DOHH2 (cell line): Measurements from ENCODE around the gene GLI3.

Experiments used
- H3F3A ChIP-seq: fragments of 200-600 bp; sonication (generic), shearing (Covaris generic); 2 replicates; pipeline ENCODE4 v1.6.0; 2016; ENCODE audit warnings: antibody characterized with exemption, mild to moderate bottlenecking; ENCODE audit not compliant: control insufficient read depth, insufficient read depth
- H3K27ac ChIP-seq: fragments of 200-600 bp; sonication (generic); 2 replicates; pipeline ENCODE4 v1.5.1; 2014; ENCODE audit warnings: low read depth, mild to moderate bottlenecking, low read length, moderate library complexity
- H3K27me3 ChIP-seq: fragments of 200-600 bp; sonication (generic); 2 replicates; pipeline ENCODE4 v1.6.1; 2014; ENCODE audit warnings: mild to moderate bottlenecking, low read length, mixed read lengths; ENCODE audit not compliant: control insufficient read depth
- H3K36me3 ChIP-seq: fragments of 200-600 bp; sonication (generic); 2 replicates; pipeline ENCODE4 v1.6.1; 2014; ENCODE audit warnings: mild to moderate bottlenecking, low read length, moderate library complexity, mixed read lengths; ENCODE audit not compliant: control insufficient read depth
- H3K4me1 ChIP-seq: fragments of 200-600 bp; sonication (generic); 2 replicates; pipeline ENCODE4 v1.6.1; 2014; ENCODE audit warnings: mild to moderate bottlenecking, low read length, mixed read lengths; ENCODE audit not compliant: control insufficient read depth
- H3K4me2 ChIP-seq: fragments of 200-600 bp; sonication (generic); 2 replicates; pipeline ENCODE4 v1.6.0; 2014; ENCODE audit warnings: mild to moderate bottlenecking, low read length, moderate library complexity
- H3K4me3 ChIP-seq: fragments of 200-600 bp; sonication (generic); 2 replicates; pipeline ENCODE4 v1.5.1; 2014; ENCODE audit warnings: mild to moderate bottlenecking, low read length, mixed read lengths
- H3K79me2 ChIP-seq: fragments of 200-600 bp; sonication (generic); 2 replicates; pipeline ENCODE4 v1.6.1; 2014; ENCODE audit warnings: mild to moderate bottlenecking, low read length, mixed read lengths; ENCODE audit not compliant: control insufficient read depth
- H3K9me2 ChIP-seq: fragments of 200-600 bp; sonication (generic); replicated peaks from 2 replicates; pipeline ENCODE4 v1.6.1; 2014; ENCODE audit warnings: mild to moderate bottlenecking, low read length, mixed read lengths; ENCODE audit not compliant: control insufficient read depth
- H3K9me3 ChIP-seq: fragments of 200-600 bp; sonication (generic); 2 replicates; pipeline ENCODE4 v1.6.1; 2014; ENCODE audit warnings: antibody characterized with exemption, low read length, mixed read lengths; ENCODE audit not compliant: control insufficient read depth, insufficient read depth
- H4K20me1 ChIP-seq: fragments of 200-600 bp; sonication (generic); 2 replicates; pipeline ENCODE4 v1.6.0; 2014; ENCODE audit warnings: low read depth, mild to moderate bottlenecking, antibody characterized with exemption, low read length, moderate library complexity; ENCODE audit not compliant: control insufficient read depth, insufficient read depth
- CTCF ChIP-seq: fragments of 200-600 bp; sonication (generic); IDR thresholded peaks from one replicate; pipeline ENCODE4 v1.5.1; 2014; ENCODE audit warnings: antibody characterized with exemption, mild to moderate bottlenecking, low read depth, low read length; ENCODE audit not compliant: poor library complexity, severe bottlenecking
- EZH2phosphoT487 ChIP-seq: fragments of 200-600 bp; sonication (generic); IDR thresholded peaks from 2 replicates; pipeline ENCODE4 v1.6.1; 2017; ENCODE audit warnings: borderline replicate concordance, mild to moderate bottlenecking, antibody characterized with exemption, low read length, moderate library complexity, mixed read lengths

Gene GLI3

GRCh38 chr7:42231043-42231787 is 5.8 kb downstream of the GLI3 start:
- no peaks in the 10 kb centered on the region for H3K36me3 ChIP-seq
- H3K9me3 ChIP-seq: no peaks in the 10 kb centered on the region
- no peaks in the 10 kb centered on the region for H3K79me2 ChIP-seq
- no peaks in the 10 kb centered on the region for H3F3A ChIP-seq
- no peaks in the 10 kb centered on the region for H4K20me1 ChIP-seq
- H3K27me3 ChIP-seq: peaks cover 14% of the 10 kb centered on the region
- H3K4me2 ChIP-seq: no peak overlapping the region
- H3K4me3 ChIP-seq: no peak overlapping the region
- no peaks in the 10 kb centered on the region for H3K4me1 ChIP-seq
- no peak overlapping the region for H3K27ac ChIP-seq
- TF ChIP-seq EZH2phosphoT487 (no peak), CTCF (no peak)
- H3K9me2 ChIP-seq: no peaks in the 10 kb centered on the region

- Histone ChIP-seq H4K20me1 (no peaks in the 10 kb centered on the region), H3K4me2 (no peak overlapping the region), H3K4me3 (no peak overlapping the region), H3K36me3 (no peaks in the 10 kb centered on the region), H3K27ac (no peak overlapping the region), H3K79me2 (no peaks in the 10 kb centered on the region), H3F3A (no peaks in the 10 kb centered on the region), H3K27me3 (peaks cover 3% of the 10 kb centered on the region), H3K4me1 (no peaks in the 10 kb centered on the region), H3K9me3 (no peaks in the 10 kb centered on the region), H3K9me2 (no peaks in the 10 kb centered on the region)
- TF ChIP-seq EZH2phosphoT487: no peak
- TF ChIP-seq CTCF: no peak
Measured at GRCh38 chr7:42227936-42228591, 8.9 kb downstream of the GLI3 start.

- no peak overlapping the region for H3K27ac ChIP-seq
- no peaks in the 10 kb centered on the region for H3K9me2 ChIP-seq
- no peaks in the 10 kb centered on the region for H4K20me1 ChIP-seq
- H3K4me3 ChIP-seq: no peak overlapping the region
- H3K4me2 ChIP-seq: no peak overlapping the region
- no peaks in the 10 kb centered on the region for H3K36me3 ChIP-seq
- H3K9me3 ChIP-seq: no peaks in the 10 kb centered on the region
- no peak for TF ChIP-seq EZH2phosphoT487
- H3F3A ChIP-seq: no peaks in the 10 kb centered on the region
- H3K79me2 ChIP-seq: no peaks in the 10 kb centered on the region
- H3K27me3 ChIP-seq: peaks cover 3% of the 10 kb centered on the region
- no peaks in the 10 kb centered on the region for H3K4me1 ChIP-seq
Measured at GRCh38 chr7:42227541-42227935, 9.5 kb downstream of the GLI3 start.

- H3K9me2 ChIP-seq: no peaks in the 10 kb centered on the region
- no peak overlapping the region for H3K27ac ChIP-seq
- H3K36me3 ChIP-seq: no peaks in the 10 kb centered on the region
- H3K4me1 ChIP-seq: no peaks in the 10 kb centered on the region
- no peak overlapping the region for H3K4me3 ChIP-seq
- H3K27me3 ChIP-seq: peaks cover 3% of the 10 kb centered on the region
- H3K4me2 ChIP-seq: no peak overlapping the region
- H3K79me2 ChIP-seq: no peaks in the 10 kb centered on the region
- H3F3A ChIP-seq: no peaks in the 10 kb centered on the region
- H3K9me3 ChIP-seq: no peaks in the 10 kb centered on the region
- no peaks in the 10 kb centered on the region for H4K20me1 ChIP-seq
- TF ChIP-seq EZH2phosphoT487 (no peak), CTCF (no peak)
Measured at GRCh38 chr7:42227021-42227420, 10.0 kb downstream of the GLI3 start.
